ENCODE results near the gene CLTCL1. TPM values are rescaled to one million over a fixed set of nuclear protein-coding genes. Genes with fewer than 3 reads are reported as not detected.
A peak's percentile ranks its signal among the peaks of the same experiment; 100 is the strongest.

The CLTCL1 gene
- total and polyA plus RNA-seq, 11 donors = 4.6 to 20.9 (median 10.2) TPM

DNA sequence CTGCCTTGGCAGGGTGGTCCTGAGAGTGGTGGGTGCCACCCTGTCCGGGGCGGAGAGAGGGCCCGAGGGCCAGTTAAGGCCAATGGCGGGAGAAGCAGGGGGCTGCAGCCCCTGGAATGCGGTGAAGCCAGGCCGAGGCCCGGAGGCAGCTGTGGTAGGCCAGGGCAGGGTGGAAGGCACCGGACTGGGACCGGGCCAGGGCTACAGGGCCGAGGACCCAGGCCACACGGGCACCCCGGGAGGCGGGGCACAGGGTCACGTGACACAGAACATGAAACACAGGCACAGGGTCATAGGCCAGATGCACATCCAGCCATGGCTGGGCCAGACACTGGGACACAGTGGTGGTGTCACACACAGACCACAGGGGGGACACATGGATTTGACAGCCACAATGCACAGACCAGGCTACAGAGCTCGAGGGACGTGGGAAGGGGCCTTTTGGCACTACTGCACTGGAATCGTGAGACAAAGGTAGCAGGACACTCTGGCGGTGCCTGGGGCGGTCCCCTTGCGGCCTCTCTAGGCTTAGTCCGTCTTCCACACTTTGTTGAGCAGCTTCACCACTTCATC, 115.8 kb downstream of the CLTCL1 start:
- WGBS, 4 donors = 73 to 85% (median 77%) methylated on average over 19 to 21 of the region's 21 CpGs

DNA sequence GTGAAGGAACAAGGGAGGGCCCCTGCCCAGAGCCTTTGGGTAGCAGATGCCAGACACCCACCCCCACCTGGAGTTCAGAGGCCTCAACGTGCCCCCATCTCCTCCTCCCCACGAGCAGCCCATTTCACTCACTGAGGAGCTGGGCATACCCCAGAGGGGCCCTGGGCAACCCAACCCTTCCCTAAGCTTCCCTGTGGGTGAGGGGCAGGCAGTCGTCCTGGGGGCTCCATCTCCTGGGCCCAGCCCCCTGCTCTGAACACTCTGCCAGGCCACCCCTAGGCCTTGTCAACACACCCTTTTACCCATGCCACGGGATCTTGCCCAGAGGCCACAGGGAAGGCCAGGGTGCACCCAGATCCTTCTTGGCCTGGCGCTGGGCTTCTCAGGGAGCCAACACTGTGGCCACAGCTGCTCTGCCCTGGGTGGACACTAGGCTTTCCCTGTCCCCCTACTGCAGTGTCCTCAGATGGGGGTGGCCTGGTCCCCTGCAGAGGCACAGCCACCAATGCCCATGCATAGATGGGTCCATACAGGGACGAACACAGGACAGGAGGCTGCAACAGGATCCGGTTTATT, 116.4 kb downstream of the CLTCL1 start:
- Histone ChIP-seq H3K9me3 (no peaks in the 10 kb centered on the region), H3K4me3 (no peak overlapping the region), H3K36me3 (no peaks in the 10 kb centered on the region), H3K4me1 (peaks cover 16 to 81% (median 57%) of the 10 kb centered on the region in 12 donors), H3K27ac (peak overlapping the region in 7 of 12 donors; percentile 14 to 73 (median 50)), H3K27me3 (peaks cover 0 to 5% (median 0%) of the 10 kb centered on the region in 9 donors)
- TF ChIP-seq, protein P1, sequence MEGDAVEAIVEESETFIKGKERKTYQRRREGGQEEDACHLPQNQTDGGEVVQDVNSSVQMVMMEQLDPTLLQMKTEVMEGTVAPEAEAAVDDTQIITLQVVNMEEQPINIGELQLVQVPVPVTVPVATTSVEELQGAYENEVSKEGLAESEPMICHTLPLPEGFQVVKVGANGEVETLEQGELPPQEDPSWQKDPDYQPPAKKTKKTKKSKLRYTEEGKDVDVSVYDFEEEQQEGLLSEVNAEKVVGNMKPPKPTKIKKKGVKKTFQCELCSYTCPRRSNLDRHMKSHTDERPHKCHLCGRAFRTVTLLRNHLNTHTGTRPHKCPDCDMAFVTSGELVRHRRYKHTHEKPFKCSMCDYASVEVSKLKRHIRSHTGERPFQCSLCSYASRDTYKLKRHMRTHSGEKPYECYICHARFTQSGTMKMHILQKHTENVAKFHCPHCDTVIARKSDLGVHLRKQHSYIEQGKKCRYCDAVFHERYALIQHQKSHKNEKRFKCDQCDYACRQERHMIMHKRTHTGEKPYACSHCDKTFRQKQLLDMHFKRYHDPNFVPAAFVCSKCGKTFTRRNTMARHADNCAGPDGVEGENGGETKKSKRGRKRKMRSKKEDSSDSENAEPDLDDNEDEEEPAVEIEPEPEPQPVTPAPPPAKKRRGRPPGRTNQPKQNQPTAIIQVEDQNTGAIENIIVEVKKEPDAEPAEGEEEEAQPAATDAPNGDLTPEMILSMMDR (IDR thresholded peaks at IDR 0.05) = no peak
- ATAC-seq (no peak), DNase-seq (no peak)
- intact Hi-C loops (cut with DNase I) = loop anchor here in 3 of 10 donors (5.0 kb wide), 4 partner anchors 33 to 302 kb away; partner anchors contain the start of genes CDC45 (in 2 of the 3), UFD1 (in 2 of the 3), ESS2 (in 1 of the 3) and HIRA (in 1 of the 3)
- 56 to 75% (median 73%) methylated on average over 5 to 7 of the region's 7 CpGs for WGBS, 4 donors

More for the DNA sequence above, 115.8 kb downstream of the CLTCL1 start:
- DNase-seq (no peak), ATAC-seq (no peak)
- H3K36me3 ChIP-seq = no peaks in the 10 kb centered on the region
- no peak for TF ChIP-seq POLR2A (IDR thresholded peaks at IDR 0.05)
- TF ChIP-seq, protein P1 (IDR thresholded peaks at IDR 0.05) = no peak
- no peaks in the 10 kb centered on the region for H3K9me3 ChIP-seq
- intact Hi-C loops (cut with DNase I) = loop anchor here in 3 of 10 donors (5.0 kb wide), 4 partner anchors 33 to 302 kb away; partner anchors contain the start of genes CDC45 (in 2 of the 3), UFD1 (in 2 of the 3), ESS2 (in 1 of the 3) and HIRA (in 1 of the 3)
- H3K27me3 ChIP-seq = no peaks in the 10 kb centered on the region
- no peak overlapping the region for H3K4me3 ChIP-seq
- H3K4me1 ChIP-seq = peaks cover 16 to 75% (median 53%) of the 10 kb centered on the region in 12 donors
- H3K27ac ChIP-seq = peak overlapping the region in 1 of 12 donors; percentile 73

DNA sequence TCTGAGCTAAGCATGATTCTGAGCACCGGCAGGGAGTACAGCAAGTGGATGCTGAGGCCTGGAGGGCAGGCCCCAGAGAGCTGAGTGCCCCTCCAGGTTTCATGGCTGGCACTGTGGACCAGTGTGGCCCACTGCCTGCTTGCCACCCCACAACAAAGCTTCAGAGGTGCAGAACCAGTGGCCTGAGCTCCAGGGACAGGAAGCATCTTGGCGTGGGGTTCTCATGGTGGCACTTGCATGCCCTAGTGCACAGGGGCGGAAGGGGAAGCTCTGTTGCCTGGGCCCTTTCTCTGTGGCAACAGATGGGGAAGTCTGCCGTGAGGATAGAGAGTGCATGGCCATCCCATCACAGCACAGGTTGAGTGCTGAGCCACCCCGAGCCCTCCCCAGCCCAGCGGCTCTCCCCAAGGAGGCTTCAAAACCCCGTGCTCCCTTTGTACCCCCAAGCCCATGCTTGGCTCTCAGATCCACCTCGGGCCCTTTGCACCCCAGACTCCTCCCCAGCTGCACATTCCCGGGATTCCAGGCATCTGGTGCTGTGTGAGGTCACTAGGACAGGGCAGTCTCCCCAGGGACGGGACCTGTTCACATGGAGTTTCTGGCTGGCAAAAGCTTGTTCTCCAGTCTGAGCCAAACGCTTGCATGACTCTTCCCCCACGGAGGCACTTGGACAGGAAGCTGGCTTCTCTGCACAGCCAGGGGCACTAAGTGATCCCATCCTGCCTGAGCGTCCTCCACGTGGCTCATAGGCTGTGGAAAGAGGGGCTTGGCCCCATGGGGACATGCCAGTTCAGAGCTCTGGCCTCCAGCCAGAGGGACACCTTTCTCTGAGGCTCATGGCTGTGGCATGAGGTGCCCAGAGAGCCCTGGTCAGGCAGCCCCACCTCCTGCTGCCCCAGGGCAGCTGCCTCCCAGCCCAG, 117.2 kb downstream of the CLTCL1 start:
- 31 to 40% (median 35%) methylated on average over 11 to 14 of the region's 14 CpGs for WGBS, 4 donors
- Histone ChIP-seq H3K4me1 (peaks cover 16 to 83% (median 58%) of the 10 kb centered on the region in 12 donors), H3K27me3 (peaks cover 0 to 12% (median 2%) of the 10 kb centered on the region in 9 donors), H3K9me3 (no peaks in the 10 kb centered on the region), H3K27ac (peak overlapping the region in 7 of 12 donors; percentile 14 to 73 (median 58)), H3K36me3 (no peaks in the 10 kb centered on the region), H3K4me3 (no peak overlapping the region)
- TF ChIP-seq POLR2A (IDR thresholded peaks at IDR 0.05) = no peak
- TF ChIP-seq, protein P1 (IDR thresholded peaks at IDR 0.05) = no peak
- intact Hi-C loops (cut with DNase I) = loop anchor here in 3 of 10 donors (5.0 kb wide), 4 partner anchors 32 to 303 kb away; partner anchors contain the start of genes CDC45 (in 2 of the 3), UFD1 (in 2 of the 3), ESS2 (in 1 of the 3) and HIRA (in 1 of the 3)
- peak in 3 of 5 donors; percentile 47 to 67 (median 50) for DNase-seq
- ATAC-seq = peak in 2 of 4 donors; percentile 8 to 9

Measured in heart left ventricle (tissue), 16 donors.